Activated T-cell treated with anti-CD3 and anti-CD28 coated beads, Interleukin-2, amount 50 U/mL, for 72 hours (primary cell): ENCODE measurements around the gene GATA1. TPM values are rescaled to one million over a fixed set of nuclear protein-coding genes. Genes with fewer than 3 reads are reported as not detected.
"Not testable (repeated sequence)": the region's sequence is repeated elsewhere in the genome, so short reads cannot be mapped to it uniquely, and the experiment has no call there.

Experiments
- ATAC-seq, 2 donors: fragments of 150-1000 bp; cut with Tn5 transposase; replicated peaks in 1 of 2; 2 replicates each; pipeline ENCODE4 v1.10.0; 2021; ENCODE audit warnings: moderate library complexity in 2 of 2, mild to moderate bottlenecking in 1 of 2
- DNase-seq, 2 donors: peaks; one replicate each; pipeline ENCODE4 v3.0.0; 2021 to 2022; ENCODE audit warnings: mixed read lengths in 1 of 2
- H3K27ac Mint-ChIP-seq: one replicate; pipeline ENCODE4 v1.8.0; 2022; ENCODE audit warnings: mild to moderate bottlenecking, moderate library complexity, mixed read lengths
- H3K27me3 Mint-ChIP-seq: one replicate; pipeline ENCODE4 v1.8.0; 2022; ENCODE audit warnings: low read depth, mixed read lengths
- H3K36me3 Mint-ChIP-seq, 2 donors: one replicate each; pipeline ENCODE4 v1.8.0; 2022; ENCODE audit warnings: mixed read lengths in 2 of 2, mild to moderate bottlenecking in 1 of 2; ENCODE audit not compliant: insufficient read depth in 2 of 2
- H3K4me1 Mint-ChIP-seq: one replicate; pipeline ENCODE4 v1.8.0; 2022; ENCODE audit warnings: low read depth, mixed read lengths
- H3K4me3 Mint-ChIP-seq, 2 donors: one replicate each; pipeline ENCODE4 v1.8.0; 2022; ENCODE audit warnings: mild to moderate bottlenecking in 2 of 2, mixed read lengths in 2 of 2, moderate library complexity in 2 of 2
- H3K9me3 Mint-ChIP-seq, 2 donors: one replicate each; pipeline ENCODE4 v1.8.0; 2022; ENCODE audit warnings: mixed read lengths in 2 of 2
- total RNA-seq, 2 donors: library from RNA; stranded (reverse); gene quantifications; one replicate each; pipeline ENCODE4 v1.2.3, GENCODE V29; 2022

GATA1 gene
- total RNA-seq, 2 donors from 2014 or later = 0.22 to 0.35 TPM

- ATAC-seq = no peak
Observed at GRCh38 chrX:48802905-48803200, 16.5 kb downstream of the GATA1 start.

GRCh38 chrX:48806081-48806480 is 19.7 kb downstream of the GATA1 start:
- peaks cover 18% of the 10 kb centered on the region for H3K27me3 Mint-ChIP-seq
- H3K27ac Mint-ChIP-seq = no peak overlapping the region
- H3K36me3 Mint-ChIP-seq = peaks cover 8 to 9% of the 10 kb centered on the region in 2 donors
- DNase-seq (no peak), ATAC-seq (no peak)
- no peaks in the 10 kb centered on the region for H3K9me3 Mint-ChIP-seq
- H3K4me3 Mint-ChIP-seq = no peak overlapping the region
- peaks cover 21% of the 10 kb centered on the region for H3K4me1 Mint-ChIP-seq

More at GRCh38 chrX:48802905-48803200, 16.5 kb downstream of the GATA1 start:
- DNase-seq = no peak
- Mint-ChIP-seq H3K27me3 (peaks cover 12% of the 10 kb centered on the region), H3K4me1 (peaks cover 33% of the 10 kb centered on the region), H3K36me3 (peaks cover 9% of the 10 kb centered on the region in 2 donors), H3K9me3 (no peaks in the 10 kb centered on the region), H3K27ac (peak overlapping the region; percentile 96), H3K4me3 (peak overlapping the region; percentile 96 to 97)

DNA sequence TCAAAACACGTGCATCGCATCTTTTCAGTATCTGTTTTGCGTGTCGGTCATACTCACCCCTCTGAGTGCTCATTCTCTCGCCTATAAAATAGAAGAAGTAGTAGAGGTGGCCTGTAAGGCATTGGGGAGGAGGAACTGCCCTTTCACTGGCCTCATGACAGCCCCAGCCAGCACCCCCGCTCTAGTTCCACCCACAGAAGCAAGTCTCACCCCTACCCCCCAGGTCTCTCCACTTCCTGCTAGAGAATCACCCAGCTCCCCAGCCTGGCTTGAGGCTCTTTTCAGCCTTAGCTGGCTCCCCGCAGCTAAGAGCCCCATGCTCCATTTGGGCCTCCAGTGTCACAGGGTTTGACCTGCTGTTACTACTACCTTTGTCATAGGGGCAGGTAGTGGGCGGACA is 27.3 kb downstream of the GATA1 start:
- Mint-ChIP-seq H3K36me3 (no peaks in the 10 kb centered on the region), H3K4me1 (no peaks in the 10 kb centered on the region), H3K9me3 (no peaks in the 10 kb centered on the region), H3K27me3 (peaks cover 25% of the 10 kb centered on the region), H3K27ac (no peak overlapping the region), H3K4me3 (no peak overlapping the region)
- DNase-seq = no peak
- no peak for ATAC-seq

DNA sequence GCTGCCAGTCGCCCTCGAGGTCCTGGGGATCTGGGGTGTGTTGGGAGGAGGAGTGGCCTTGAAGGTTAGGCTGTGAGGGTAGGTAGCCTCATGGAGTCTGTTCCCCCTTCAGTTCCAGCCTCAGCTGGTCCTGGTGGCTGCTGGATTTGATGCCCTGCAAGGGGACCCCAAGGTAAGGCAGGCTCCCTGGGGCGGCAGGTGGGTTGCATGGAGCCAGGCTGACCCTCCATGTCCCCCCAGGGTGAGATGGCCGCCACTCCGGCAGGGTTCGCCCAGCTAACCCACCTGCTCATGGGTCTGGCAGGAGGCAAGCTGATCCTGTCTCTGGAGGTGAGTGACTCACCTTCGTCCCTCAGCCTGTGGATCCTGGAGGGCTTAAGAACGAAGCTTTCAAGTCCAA is 28.3 kb downstream of the GATA1 start:
- ATAC-seq = no peak
- H3K36me3 Mint-ChIP-seq = no peaks in the 10 kb centered on the region
- H3K27me3 Mint-ChIP-seq = peaks cover 25% of the 10 kb centered on the region
- no peak overlapping the region for H3K4me3 Mint-ChIP-seq
- H3K4me1 Mint-ChIP-seq = no peaks in the 10 kb centered on the region
- H3K9me3 Mint-ChIP-seq = no peaks in the 10 kb centered on the region
- DNase-seq = no peak
- no peak overlapping the region for H3K27ac Mint-ChIP-seq

- no peak for DNase-seq
- Mint-ChIP-seq H3K36me3 (no peaks in the 10 kb centered on the region), H3K4me3 (no peak overlapping the region), H3K27ac (no peak overlapping the region), H3K4me1 (no peaks in the 10 kb centered on the region), H3K27me3 (peaks cover 25% of the 10 kb centered on the region), H3K9me3 (no peaks in the 10 kb centered on the region)
- ATAC-seq = no peak
Observed at GRCh38 chrX:48815266-48815665, 28.9 kb downstream of the GATA1 start.

DNA sequence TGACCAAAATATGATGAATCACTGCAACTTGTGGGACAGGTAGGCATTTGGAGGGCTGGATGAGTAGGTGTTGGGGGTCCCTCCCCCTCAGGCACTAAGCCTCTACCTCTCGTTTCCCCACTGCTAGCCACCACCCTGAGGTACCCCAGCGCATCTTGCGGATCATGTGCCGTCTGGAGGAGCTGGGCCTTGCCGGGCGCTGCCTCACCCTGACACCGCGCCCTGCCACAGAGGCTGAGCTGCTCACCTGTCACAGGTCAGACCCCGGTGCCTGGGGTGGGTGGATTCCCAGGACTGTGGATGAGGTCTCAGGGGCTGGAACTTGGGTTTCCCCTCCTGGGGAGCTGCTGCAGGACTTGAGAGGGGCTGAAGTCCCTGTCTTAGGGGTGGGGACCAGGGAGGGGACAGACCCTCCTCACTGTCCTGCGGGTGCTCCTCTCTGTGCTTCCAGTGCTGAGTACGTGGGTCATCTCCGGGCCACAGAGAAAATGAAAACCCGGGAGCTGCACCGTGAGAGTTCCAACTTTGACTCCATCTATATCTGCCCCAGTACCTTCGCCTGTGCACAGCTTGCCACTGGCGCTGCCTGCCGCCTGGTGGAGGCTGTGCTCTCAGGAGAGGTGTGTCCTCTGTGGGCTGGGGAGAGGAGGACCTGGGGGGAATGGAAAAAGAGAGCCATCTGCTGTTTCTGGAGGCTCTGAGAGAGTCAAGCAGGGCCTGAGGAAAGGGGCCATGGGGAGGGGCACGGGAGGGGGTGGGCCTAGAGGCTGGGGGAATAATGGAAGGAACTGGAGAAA is 29.8 kb downstream of the GATA1 start:
- H3K27ac Mint-ChIP-seq = no peak overlapping the region
- no peaks in the 10 kb centered on the region for H3K9me3 Mint-ChIP-seq
- H3K36me3 Mint-ChIP-seq = no peaks in the 10 kb centered on the region
- ATAC-seq (no peak), DNase-seq (no peak)
- H3K4me3 Mint-ChIP-seq = no peak overlapping the region
- no peaks in the 10 kb centered on the region for H3K4me1 Mint-ChIP-seq
- peaks cover 18% of the 10 kb centered on the region for H3K27me3 Mint-ChIP-seq

DNA sequence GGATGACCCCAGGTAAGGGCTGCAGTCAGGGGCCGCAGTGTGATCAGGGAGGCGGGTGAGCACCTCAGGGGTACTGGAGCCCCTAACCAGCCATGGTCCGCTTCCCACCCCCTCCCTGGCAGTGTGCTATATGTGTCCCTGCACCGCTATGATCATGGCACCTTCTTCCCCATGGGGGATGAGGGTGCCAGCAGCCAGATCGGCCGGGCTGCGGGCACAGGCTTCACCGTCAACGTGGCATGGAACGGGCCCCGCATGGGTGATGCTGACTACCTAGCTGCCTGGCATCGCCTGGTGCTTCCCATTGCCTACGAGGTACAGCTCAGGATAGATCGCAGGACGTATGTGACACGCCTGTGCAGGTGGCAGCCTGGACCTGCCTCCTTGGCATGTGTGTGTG is 31.7 kb downstream of the GATA1 start:
- no peaks in the 10 kb centered on the region for H3K36me3 Mint-ChIP-seq
- H3K27me3 Mint-ChIP-seq = peaks cover 9% of the 10 kb centered on the region
- H3K4me3 Mint-ChIP-seq = no peak overlapping the region
- no peak overlapping the region for H3K27ac Mint-ChIP-seq
- no peak for DNase-seq
- no peaks in the 10 kb centered on the region for H3K9me3 Mint-ChIP-seq
- ATAC-seq = no peak
- H3K4me1 Mint-ChIP-seq = no peaks in the 10 kb centered on the region

GRCh38 chrX:48818866-48819265 is 32.5 kb downstream of the GATA1 start:
- Mint-ChIP-seq H3K4me1 (no peaks in the 10 kb centered on the region), H3K4me3 (no peak overlapping the region), H3K27ac (no peak overlapping the region), H3K9me3 (no peaks in the 10 kb centered on the region), H3K27me3 (peaks cover 5% of the 10 kb centered on the region), H3K36me3 (no peaks in the 10 kb centered on the region)
- ATAC-seq (no peak), DNase-seq (no peak)

- not testable (repeated sequence) for H3K9me3 Mint-ChIP-seq, H3K36me3 Mint-ChIP-seq, H3K4me3 Mint-ChIP-seq, H3K4me1 Mint-ChIP-seq, DNase-seq, H3K27ac Mint-ChIP-seq, H3K27me3 Mint-ChIP-seq, ATAC-seq
Observed at GRCh38 chrX:48819394-48819793, 33.0 kb downstream of the GATA1 start.

DNA sequence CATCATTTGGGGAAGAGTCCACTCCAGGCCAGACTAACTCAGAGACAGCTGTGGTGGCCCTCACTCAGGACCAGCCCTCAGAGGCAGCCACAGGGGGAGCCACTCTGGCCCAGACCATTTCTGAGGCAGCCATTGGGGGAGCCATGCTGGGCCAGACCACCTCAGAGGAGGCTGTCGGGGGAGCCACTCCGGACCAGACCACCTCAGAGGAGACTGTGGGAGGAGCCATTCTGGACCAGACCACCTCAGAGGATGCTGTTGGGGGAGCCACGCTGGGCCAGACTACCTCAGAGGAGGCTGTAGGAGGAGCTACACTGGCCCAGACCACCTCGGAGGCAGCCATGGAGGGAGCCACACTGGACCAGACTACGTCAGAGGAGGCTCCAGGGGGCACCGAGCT is 36.7 kb downstream of the GATA1 start:
- H3K27ac Mint-ChIP-seq = no peak overlapping the region
- H3K36me3 Mint-ChIP-seq = peaks cover 0 to 8% of the 10 kb centered on the region in 2 donors
- no peak for ATAC-seq
- no peaks in the 10 kb centered on the region for H3K4me1 Mint-ChIP-seq
- H3K4me3 Mint-ChIP-seq = no peak overlapping the region
- H3K27me3 Mint-ChIP-seq = peaks cover 28% of the 10 kb centered on the region
- H3K9me3 Mint-ChIP-seq = peaks cover 0 to 1% of the 10 kb centered on the region in 2 donors
- no peak for DNase-seq

GRCh38 chrX:48824066-48824465 is 37.7 kb downstream of the GATA1 start:
- no peaks in the 10 kb centered on the region for H3K4me1 Mint-ChIP-seq
- no peak for DNase-seq
- ATAC-seq = no peak
- H3K9me3 Mint-ChIP-seq = peaks cover 0 to 1% of the 10 kb centered on the region in 2 donors
- H3K27ac Mint-ChIP-seq = no peak overlapping the region
- H3K4me3 Mint-ChIP-seq = no peak overlapping the region
- H3K27me3 Mint-ChIP-seq = peaks cover 38% of the 10 kb centered on the region
- peaks cover 0 to 8% of the 10 kb centered on the region in 2 donors for H3K36me3 Mint-ChIP-seq

DNA sequence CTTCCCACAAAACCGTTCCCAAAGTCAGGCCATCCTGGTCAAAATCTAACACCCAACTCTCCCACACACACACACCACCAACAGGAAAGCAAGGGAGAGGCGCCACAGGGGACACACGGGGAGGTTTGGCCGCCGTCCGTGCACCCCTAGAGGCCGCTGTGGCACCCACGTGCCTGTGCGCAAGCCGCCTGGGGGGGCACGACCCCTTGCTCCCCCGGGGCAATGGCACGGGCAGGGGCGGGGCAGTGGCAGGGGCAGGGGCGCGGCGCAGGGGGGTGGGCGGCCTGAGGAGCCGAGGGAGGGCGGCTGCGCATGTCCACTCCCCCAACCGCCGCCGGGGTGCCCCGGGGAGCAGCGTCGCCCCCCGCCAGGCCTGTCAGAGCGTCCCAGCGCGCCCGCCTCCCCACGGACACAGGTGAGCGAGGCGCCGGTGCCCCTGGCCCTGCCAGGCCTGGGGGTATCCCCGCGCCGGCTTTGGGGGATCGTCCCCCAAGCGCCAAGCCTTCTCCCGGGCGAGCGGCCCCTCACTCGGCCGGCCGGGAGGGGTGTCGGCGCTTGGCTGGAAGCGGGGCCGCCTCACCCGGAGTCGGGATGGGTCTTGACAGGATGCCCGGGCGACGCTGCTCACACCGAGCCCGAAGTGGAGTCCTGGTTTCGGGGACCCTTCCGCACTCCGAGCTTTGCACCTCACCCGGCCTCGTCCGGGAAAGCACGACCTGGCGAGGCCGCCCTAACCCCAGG is 39.9 kb downstream of the GATA1 start, which contains the start of gene ERAS:
Gene ERAS, plus strand, starts transcription at position 379 of the 741 bp plus-strand sequence. CDS start 2,611 bp downstream, outside the sequence.
- Mint-ChIP-seq H3K9me3 (peaks cover 0 to 1% of the 10 kb centered on the region in 2 donors), H3K4me3 (peak within 1 kb of the TSS; percentile 58 to 71), H3K27me3 (peaks cover 48% of the 10 kb centered on the region), H3K36me3 (peaks cover 0 to 8% of the 10 kb centered on the region in 2 donors), H3K4me1 (no peaks in the 10 kb centered on the region), H3K27ac (no peak within 1 kb of the TSS)
- ATAC-seq (peak; percentile 42 to 53), DNase-seq (peak in 1 of 2 donors; percentile 27)

DNA sequence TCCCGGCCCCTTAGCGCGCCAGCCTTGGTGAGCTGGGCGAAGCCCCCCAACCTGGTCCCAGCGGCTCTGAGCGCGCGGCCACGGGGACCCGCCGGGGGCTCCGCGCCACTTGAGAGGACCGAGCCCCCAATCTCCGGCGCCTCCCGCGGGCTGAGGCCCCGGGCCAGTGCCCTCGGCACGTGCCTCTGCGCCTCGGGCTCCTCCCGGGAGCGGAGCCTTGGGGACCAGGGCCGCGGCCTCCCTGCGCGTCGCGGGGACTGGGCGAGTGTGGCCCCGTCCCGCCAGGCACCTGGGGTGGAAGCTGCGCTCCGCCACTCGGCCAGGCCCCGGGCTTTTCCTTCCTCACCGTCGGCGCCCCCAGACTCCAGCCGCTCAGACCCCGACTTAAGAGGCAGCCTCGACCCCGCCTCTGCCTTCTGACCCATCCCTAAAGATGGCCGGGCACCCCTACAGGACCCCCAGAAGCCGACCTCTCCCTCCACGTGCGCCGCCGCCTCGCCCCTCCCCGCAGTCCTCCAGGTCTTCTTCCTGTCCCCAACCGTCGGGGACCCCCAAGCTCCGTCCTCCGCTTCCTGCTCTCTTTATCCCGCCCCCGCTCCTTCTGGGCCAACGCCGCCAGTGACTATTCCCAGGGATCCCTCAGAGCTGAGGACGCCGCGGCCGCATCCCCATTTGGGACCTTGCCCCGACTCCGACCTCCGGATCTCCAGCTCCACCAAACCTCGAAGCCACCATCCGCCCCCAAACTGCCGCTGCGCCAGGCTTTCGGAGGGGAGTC is 40.7 kb downstream of the GATA1 start:
- H3K27ac Mint-ChIP-seq = no peak overlapping the region
- H3K9me3 Mint-ChIP-seq = peaks cover 0 to 1% of the 10 kb centered on the region in 2 donors
- peaks cover 44% of the 10 kb centered on the region for H3K27me3 Mint-ChIP-seq
- ATAC-seq (peak in 1 of 2 donors; percentile 4), DNase-seq (no peak)
- peak overlapping the region; percentile 58 to 71 for H3K4me3 Mint-ChIP-seq
- H3K36me3 Mint-ChIP-seq = peaks cover 0 to 8% of the 10 kb centered on the region in 2 donors
- H3K4me1 Mint-ChIP-seq = no peaks in the 10 kb centered on the region
